ENCODE measurements around the gene USH1C.

Gene USH1C

DNA sequence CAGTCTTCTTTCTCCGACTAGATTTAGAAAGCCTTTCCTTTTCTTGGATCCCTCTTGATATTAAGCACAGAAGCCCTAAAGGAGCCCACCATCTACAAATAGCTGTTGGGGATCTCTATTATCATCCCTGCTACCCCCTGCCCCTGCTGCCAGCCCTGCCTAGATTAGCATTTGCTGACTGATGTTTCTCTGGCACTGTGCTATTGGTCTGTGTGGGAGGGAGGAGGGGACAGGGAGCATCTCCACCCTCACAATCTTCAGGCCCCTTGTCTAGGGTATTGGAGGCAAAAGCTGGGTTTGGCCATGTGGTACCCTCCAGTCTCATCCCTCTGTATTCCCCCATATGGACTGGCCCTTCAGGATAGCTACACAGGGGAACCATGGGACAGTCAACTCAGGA, 6.2 kb downstream of the USH1C start:
- no peaks in the 10 kb centered on the region for H3K27me3 ChIP-seq (ENCODE audit: control insufficient read depth, insufficient read depth, low read length)

DNA sequence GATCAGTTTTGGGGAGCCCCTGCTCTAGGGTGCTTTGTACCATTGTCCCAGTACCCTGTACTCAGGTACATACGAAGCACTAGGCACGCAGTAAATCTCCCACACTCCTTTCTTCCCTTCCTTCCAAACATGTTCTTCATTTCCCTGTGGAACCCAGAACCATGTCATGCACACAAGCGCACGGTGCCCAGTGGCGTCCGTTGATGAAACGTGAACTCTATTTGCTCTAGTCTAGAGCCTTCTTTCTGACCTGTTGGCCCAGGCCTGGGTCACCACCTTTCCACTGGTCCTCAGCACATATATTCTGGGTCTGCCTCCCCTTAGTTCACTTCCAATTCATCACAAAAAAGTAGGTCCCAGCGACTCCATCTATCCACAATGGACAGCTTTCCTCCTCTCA, 7.0 kb downstream of the USH1C start:
- H3K36me3 ChIP-seq (ENCODE audit: control insufficient read depth, insufficient read depth, low read length), result no peaks in the 10 kb centered on the region
- H3K27me3 ChIP-seq (ENCODE audit: control insufficient read depth, insufficient read depth, low read length), result no peaks in the 10 kb centered on the region
- H3K4me3 ChIP-seq (ENCODE audit: low read length), result no peak overlapping the region
- H3K27ac ChIP-seq (ENCODE audit: low read depth, low read length), result no peak overlapping the region
- no peak overlapping the region for H3K9ac ChIP-seq (ENCODE audit: low read length)
- H3K4me1 ChIP-seq (ENCODE audit: control insufficient read depth, insufficient read depth, low read length), result no peaks in the 10 kb centered on the region

More for the DNA sequence above, 6.2 kb downstream of the USH1C start:
- Histone ChIP-seq H3K27ac (ENCODE audit: low read depth, low read length) (no peak overlapping the region), H3K36me3 (ENCODE audit: control insufficient read depth, insufficient read depth, low read length) (no peaks in the 10 kb centered on the region), H3K4me1 (ENCODE audit: control insufficient read depth, insufficient read depth, low read length) (no peaks in the 10 kb centered on the region), H3K9ac (ENCODE audit: low read length) (no peak overlapping the region), H3K4me3 (ENCODE audit: low read length) (no peak overlapping the region)

DNA sequence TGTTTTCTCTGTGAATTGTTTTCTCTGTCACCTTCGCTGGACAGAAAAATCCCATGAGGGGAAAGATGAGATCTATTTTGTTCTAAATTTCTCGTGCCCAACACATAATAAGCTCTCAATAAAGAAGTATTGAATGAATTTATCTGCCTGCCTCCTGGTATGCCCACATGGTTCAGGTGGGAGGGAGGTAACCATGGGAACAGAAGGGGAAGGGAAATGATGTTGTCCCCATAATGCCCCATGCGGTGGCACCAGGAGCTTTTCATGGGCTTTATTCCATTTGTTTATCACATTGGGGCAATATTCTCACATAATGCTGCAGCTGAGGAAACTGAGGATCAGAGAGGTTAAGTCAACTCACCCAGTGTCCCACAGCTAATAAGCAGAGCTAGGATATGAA, 8.7 kb downstream of the USH1C start:
- Histone ChIP-seq H3K36me3 (ENCODE audit: control insufficient read depth, insufficient read depth, low read length) (no peaks in the 10 kb centered on the region), H3K4me1 (ENCODE audit: control insufficient read depth, insufficient read depth, low read length) (no peaks in the 10 kb centered on the region), H3K4me3 (ENCODE audit: low read length) (no peak overlapping the region), H3K27me3 (ENCODE audit: control insufficient read depth, insufficient read depth, low read length) (no peaks in the 10 kb centered on the region), H3K9ac (ENCODE audit: low read length) (no peak overlapping the region), H3K27ac (ENCODE audit: low read depth, low read length) (no peak overlapping the region)

DNA sequence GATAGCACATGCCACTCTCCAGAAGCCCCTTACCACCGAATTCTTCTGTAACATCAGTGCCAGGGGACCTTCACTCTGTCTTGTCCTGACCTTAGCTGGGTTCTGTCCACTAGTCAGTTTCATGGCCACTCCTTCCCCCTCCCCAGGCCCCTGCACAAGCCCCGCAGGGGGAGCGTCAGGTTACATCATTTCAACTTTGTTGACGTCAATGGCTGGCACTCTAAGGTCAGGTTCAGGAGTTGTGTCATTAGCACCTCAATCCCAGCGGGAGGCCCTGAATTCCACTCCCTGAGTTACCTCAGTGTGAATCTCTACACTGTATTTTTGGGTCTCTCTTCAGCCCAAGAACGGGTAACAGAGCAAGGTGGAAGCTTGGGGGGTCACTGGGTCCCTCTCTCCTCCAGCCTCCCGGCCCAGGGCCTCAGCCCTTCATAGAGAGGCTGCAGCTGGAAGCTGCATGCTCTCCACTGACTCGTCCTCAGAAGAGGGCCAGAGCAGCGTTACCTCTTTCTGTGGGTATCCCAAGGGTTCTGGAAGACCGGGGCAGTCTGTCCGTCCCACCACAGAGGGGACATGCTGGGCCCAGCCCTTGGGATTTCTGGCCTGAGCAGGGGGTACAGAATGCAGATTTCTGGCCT, 10.3 kb downstream of the USH1C start:
- no peaks in the 10 kb centered on the region for H3K36me3 ChIP-seq (ENCODE audit: control insufficient read depth, insufficient read depth, low read length)
- no peak overlapping the region for H3K9ac ChIP-seq (ENCODE audit: low read length)
- H3K4me1 ChIP-seq (ENCODE audit: control insufficient read depth, insufficient read depth, low read length), result no peaks in the 10 kb centered on the region
- H3K27me3 ChIP-seq (ENCODE audit: control insufficient read depth, insufficient read depth, low read length), result no peaks in the 10 kb centered on the region
- no peak overlapping the region for H3K27ac ChIP-seq (ENCODE audit: low read depth, low read length)
- no peak overlapping the region for H3K4me3 ChIP-seq (ENCODE audit: low read length)

DNA sequence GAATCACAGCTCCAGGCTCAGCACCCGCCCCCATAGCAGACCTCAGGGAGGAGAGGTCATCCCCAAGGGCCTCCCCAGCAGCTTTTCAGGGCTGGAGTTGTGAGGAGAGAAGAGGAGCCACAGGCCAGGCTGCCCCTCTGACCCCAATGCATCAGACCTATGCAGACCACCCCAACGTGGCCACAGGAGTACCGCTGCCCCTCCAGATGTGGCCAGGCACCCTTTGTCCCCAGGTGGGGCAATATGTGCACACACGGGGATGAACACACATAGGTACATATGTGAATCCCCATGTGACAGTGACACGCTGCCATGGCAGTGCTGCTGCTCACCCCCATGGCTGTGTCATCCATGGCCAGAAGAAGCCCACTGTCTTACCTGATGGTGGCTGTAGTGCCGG, 10.9 kb downstream of the USH1C start:
- no peak overlapping the region for H3K27ac ChIP-seq (ENCODE audit: low read depth, low read length)

DNA sequence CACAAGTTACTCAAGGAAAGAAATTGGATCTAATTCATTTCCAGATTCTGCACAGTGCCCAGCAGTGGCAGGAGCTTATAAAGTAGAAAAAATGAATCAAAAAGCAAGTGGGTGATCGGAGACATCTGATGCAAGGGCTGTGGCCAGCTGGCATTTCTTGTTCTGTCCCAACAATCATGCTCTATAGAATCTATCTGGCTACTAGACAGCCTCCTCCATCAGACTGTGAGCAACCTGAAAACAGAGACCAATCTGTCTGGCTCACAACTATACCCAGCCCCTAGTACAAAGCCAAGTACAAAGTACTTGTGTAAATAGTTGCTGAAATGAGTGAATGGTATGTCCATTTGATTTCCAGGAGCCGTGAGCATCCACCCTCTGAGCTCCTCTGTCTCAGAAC, 11.4 kb downstream of the USH1C start:
- H3K27me3 ChIP-seq (ENCODE audit: control insufficient read depth, insufficient read depth, low read length), result no peaks in the 10 kb centered on the region
- no peak overlapping the region for H3K9ac ChIP-seq (ENCODE audit: low read length)
- H3K36me3 ChIP-seq (ENCODE audit: control insufficient read depth, insufficient read depth, low read length), result no peaks in the 10 kb centered on the region
- no peak overlapping the region for H3K4me3 ChIP-seq (ENCODE audit: low read length)
- no peaks in the 10 kb centered on the region for H3K4me1 ChIP-seq (ENCODE audit: control insufficient read depth, insufficient read depth, low read length)
- H3K27ac ChIP-seq (ENCODE audit: low read depth, low read length), result no peak overlapping the region

More for the DNA sequence above, 10.9 kb downstream of the USH1C start:
- no peak overlapping the region for H3K4me3 ChIP-seq (ENCODE audit: low read length)
- no peaks in the 10 kb centered on the region for H3K4me1 ChIP-seq (ENCODE audit: control insufficient read depth, insufficient read depth, low read length)
- no peaks in the 10 kb centered on the region for H3K27me3 ChIP-seq (ENCODE audit: control insufficient read depth, insufficient read depth, low read length)
- H3K9ac ChIP-seq (ENCODE audit: low read length), result no peak overlapping the region
- H3K36me3 ChIP-seq (ENCODE audit: control insufficient read depth, insufficient read depth, low read length), result no peaks in the 10 kb centered on the region

DNA sequence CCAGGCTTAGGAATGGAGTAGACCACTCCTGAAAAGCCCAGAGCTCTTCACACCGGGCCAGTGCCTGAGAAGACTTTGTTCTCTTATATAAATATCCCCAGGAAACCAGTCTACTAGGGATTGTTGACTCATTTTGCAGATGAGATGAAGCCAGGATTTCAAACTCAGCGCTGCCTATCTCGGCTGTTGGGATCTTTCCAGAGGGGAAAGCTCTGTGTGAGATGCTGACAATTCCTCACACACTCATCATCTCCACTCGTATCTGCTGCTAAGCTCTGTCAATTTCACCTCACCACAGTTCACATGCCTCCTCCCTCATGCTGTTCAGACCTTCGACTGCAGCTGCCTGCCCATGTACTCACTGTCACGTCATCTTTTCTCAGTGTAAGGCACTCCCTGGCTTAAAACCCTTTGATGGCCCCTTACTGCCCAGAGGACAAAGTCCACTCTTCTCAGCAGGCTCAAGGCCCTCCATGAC, 12.5 kb downstream of the USH1C start:
- Histone ChIP-seq H3K27me3 (ENCODE audit: control insufficient read depth, insufficient read depth, low read length) (no peaks in the 10 kb centered on the region), H3K27ac (ENCODE audit: low read depth, low read length) (no peak overlapping the region), H3K4me3 (ENCODE audit: low read length) (no peak overlapping the region), H3K9ac (ENCODE audit: low read length) (no peak overlapping the region), H3K4me1 (ENCODE audit: control insufficient read depth, insufficient read depth, low read length) (no peaks in the 10 kb centered on the region), H3K36me3 (ENCODE audit: control insufficient read depth, insufficient read depth, low read length) (no peaks in the 10 kb centered on the region)

DNA sequence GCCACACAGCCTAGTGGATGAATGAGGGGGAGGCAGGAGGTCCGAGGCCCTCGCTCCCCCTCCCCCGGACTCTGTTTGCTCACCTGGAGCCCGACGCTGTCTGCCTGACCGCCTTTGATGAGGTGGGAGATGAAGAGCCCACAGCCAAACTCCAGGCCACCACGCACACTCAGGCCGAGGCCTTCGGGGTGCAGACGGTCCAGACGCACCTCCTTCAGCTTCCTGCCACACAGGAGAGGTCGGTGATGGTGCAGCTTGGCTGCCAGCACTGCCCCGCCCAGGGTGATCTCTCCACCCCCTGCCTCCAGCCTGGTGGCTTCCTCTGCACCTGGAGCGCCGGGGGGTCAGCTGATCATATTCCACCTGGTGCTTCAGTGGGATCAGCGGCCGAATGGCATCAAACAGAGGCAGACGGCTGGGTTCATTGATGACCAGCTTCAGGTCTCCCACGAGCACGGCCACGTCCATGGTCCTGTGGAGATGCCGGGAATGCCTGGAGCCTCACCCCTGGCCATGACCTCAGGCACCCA, 13.1 kb downstream of the USH1C start:
- no peak overlapping the region for H3K27ac ChIP-seq (ENCODE audit: low read depth, low read length)
- no peaks in the 10 kb centered on the region for H3K36me3 ChIP-seq (ENCODE audit: control insufficient read depth, insufficient read depth, low read length)
- no peaks in the 10 kb centered on the region for H3K4me1 ChIP-seq (ENCODE audit: control insufficient read depth, insufficient read depth, low read length)
- no peak overlapping the region for H3K4me3 ChIP-seq (ENCODE audit: low read length)
- no peaks in the 10 kb centered on the region for H3K27me3 ChIP-seq (ENCODE audit: control insufficient read depth, insufficient read depth, low read length)
- no peak overlapping the region for H3K9ac ChIP-seq (ENCODE audit: low read length)

DNA sequence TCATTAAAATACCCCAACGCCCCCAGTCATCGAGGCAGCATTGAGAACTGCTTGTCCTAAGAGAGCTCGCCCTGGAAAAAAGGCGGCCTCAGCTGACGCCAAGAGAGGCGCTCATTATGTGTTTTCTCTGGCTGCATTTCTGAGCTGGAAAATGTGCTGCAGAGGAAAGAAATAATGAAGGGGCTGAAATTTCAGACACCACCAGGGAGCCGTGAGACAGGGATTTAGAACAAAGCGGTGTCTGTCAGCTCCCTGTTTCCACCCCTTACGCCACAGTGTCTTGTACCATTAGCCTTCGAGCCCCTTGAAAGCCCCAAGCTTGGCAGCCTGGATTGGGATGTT, 14.4 kb downstream of the USH1C start:
- H3K9ac ChIP-seq (ENCODE audit: low read length), result no peak overlapping the region
- no peak overlapping the region for H3K4me3 ChIP-seq (ENCODE audit: low read length)
- no peaks in the 10 kb centered on the region for H3K27me3 ChIP-seq (ENCODE audit: control insufficient read depth, insufficient read depth, low read length)
- no peaks in the 10 kb centered on the region for H3K36me3 ChIP-seq (ENCODE audit: control insufficient read depth, insufficient read depth, low read length)
- no peak overlapping the region for H3K27ac ChIP-seq (ENCODE audit: low read depth, low read length)
- no peaks in the 10 kb centered on the region for H3K4me1 ChIP-seq (ENCODE audit: control insufficient read depth, insufficient read depth, low read length)

DNA sequence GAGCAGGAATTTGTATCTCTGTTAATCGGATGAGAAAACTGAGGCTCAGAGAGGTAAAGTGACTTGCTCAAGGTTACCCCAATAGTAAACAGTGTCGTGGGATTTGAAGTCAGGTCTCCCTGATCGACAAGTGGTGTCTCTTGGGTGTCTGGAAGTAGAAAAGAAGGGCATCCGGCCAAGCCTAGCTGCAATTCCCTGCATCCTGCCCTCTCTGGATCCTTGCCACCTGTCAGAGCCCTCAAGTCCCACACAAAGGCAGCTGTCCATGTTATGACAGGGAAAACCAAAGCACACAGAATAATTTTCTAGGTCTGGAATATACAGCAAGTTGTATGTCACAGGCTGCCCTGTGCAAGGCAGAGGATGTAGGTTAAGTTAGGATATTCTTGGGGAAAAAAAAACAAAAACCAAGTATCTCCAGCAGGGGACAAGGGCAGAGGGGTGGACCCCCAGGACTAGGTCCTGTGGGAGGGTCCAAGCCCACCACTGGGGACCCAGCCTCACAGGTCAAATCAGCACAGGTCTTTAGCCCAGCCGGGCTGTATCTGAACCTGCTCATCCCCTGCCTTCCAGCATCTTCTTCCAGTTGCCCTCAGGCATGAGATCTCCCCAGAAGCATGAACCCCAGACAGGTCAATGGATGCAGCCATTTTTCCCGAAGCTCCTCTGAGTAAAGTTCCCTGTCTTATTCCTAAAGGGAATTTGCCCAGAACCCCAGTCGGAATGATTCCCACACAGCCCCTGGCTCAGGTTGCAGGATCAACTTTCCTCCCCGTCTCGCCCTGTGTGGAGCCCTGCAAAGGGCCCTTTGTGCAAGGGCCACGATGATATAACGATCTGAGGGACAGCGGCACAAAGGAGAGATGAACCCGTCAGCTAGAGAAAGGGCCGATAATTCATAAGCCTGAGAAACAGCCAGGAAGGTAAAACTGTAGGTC, 15.0 kb downstream of the USH1C start:
- no peaks in the 10 kb centered on the region for H3K27me3 ChIP-seq (ENCODE audit: control insufficient read depth, insufficient read depth, low read length)
- no peaks in the 10 kb centered on the region for H3K4me1 ChIP-seq (ENCODE audit: control insufficient read depth, insufficient read depth, low read length)
- no peak overlapping the region for H3K27ac ChIP-seq (ENCODE audit: low read depth, low read length)
- H3K36me3 ChIP-seq (ENCODE audit: control insufficient read depth, insufficient read depth, low read length), result no peaks in the 10 kb centered on the region
- no peak overlapping the region for H3K4me3 ChIP-seq (ENCODE audit: low read length)
- no peak overlapping the region for H3K9ac ChIP-seq (ENCODE audit: low read length)

DNA sequence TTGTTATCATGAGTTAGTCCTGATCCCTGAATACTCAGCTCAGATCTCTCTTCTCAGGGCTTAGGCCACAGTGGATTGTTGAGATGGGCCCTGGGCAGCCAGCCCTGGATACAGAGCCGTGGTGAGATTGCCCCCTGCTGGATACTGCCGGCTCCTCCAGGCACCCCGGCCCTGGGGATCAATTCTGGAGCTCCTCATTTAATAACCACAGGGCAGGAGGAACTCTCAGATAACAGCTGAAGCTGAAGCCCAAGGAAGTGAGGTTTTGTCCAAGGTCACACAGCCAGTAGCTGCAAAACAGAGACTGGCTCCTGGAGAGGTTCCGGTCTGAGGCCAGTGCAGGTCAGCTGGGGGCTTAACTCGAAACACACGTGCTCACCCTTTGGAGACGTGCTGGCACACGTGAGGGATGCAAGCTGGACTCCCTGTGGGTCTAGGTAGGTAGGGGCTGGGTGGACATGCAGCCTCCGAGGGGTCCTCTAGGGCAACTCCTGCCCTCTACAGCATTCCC, 16.0 kb downstream of the USH1C start:
- Histone ChIP-seq H3K27me3 (ENCODE audit: control insufficient read depth, insufficient read depth, low read length) (no peaks in the 10 kb centered on the region), H3K36me3 (ENCODE audit: control insufficient read depth, insufficient read depth, low read length) (no peaks in the 10 kb centered on the region), H3K27ac (ENCODE audit: low read depth, low read length) (no peak overlapping the region), H3K4me3 (ENCODE audit: low read length) (no peak overlapping the region), H3K9ac (ENCODE audit: low read length) (no peak overlapping the region), H3K4me1 (ENCODE audit: control insufficient read depth, insufficient read depth, low read length) (no peaks in the 10 kb centered on the region)

DNA sequence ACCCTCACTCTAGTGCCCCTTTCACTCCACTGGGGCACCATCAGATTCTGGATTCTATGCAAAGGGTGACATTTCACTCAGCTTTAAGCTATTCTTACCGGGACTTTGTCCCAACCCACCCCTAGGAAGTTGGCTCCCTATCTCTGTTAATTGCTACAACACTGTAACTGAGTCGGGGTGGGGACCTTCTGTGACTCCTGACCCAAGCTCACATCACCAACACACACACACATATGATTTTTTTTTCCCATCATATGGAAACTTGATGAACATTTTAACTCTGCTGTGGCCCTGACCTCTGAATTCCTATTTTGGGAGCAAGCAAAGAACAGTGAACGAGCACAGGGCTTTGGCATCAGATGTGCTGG, 16.6 kb downstream of the USH1C start:
- Histone ChIP-seq H3K4me3 (ENCODE audit: low read length) (no peak overlapping the region), H3K27me3 (ENCODE audit: control insufficient read depth, insufficient read depth, low read length) (no peaks in the 10 kb centered on the region), H3K36me3 (ENCODE audit: control insufficient read depth, insufficient read depth, low read length) (no peaks in the 10 kb centered on the region), H3K27ac (ENCODE audit: low read depth, low read length) (no peak overlapping the region), H3K4me1 (ENCODE audit: control insufficient read depth, insufficient read depth, low read length) (no peaks in the 10 kb centered on the region), H3K9ac (ENCODE audit: low read length) (no peak overlapping the region)
